Esophagus squamous epithelium (tissue), 5 donors: Measurements from ENCODE around the gene TSPEAR. TPM values are rescaled to one million over a fixed set of nuclear protein-coding genes. Genes with fewer than 3 reads are reported as not detected.

Experiments used
- DNase-seq: peaks from one replicate; lab custom pipeline; 2025; lab: John Stamatoyannopoulos, UW
- H3K27ac ChIP-seq, 4 donors: fragments of 200-600 bp; sonication (generic); one replicate each; pipeline ENCODE4 v1.5.1; 2016 to 2019; ENCODE audit warnings: mild to moderate bottlenecking in 1 of 4
- H3K27me3 ChIP-seq, 4 donors: fragments of 200-600 bp; sonication (generic); 1 replicate in 3 of 4; 2 replicates in 1 of 4; pipeline versions ENCODE4 v1.5.1 to v1.6.0; 2017 to 2021; ENCODE audit warnings: antibody characterized with exemption in 1 of 4
- H3K36me3 ChIP-seq, 3 donors: fragments of 200-600 bp; sonication (generic); one replicate each; pipeline ENCODE4 v1.5.1; 2016 to 2019
- H3K4me1 ChIP-seq, 3 donors: fragments of 200-600 bp; sonication (generic); one replicate each; pipeline ENCODE4 v1.5.1; 2017 to 2019
- H3K4me3 ChIP-seq, 4 donors: fragments of 200-600 bp; sonication (generic); 1 replicate in 3 of 4; 2 replicates in 1 of 4; pipeline ENCODE4 v1.5.1; 2016 to 2019; ENCODE audit warnings: mild to moderate bottlenecking in 2 of 4, moderate library complexity in 1 of 4
- H3K9me3 ChIP-seq, 3 donors: fragments of 200-600 bp; sonication (generic); one replicate each; pipeline ENCODE4 v1.5.1; 2016 to 2019
- CTCF ChIP-seq, 6 experiments: fragments of 450-650 bp in 4 of 6; fragments of 200-600 bp in 2 of 6; sonication (generic) in 2 of 6; IDR thresholded peaks; one replicate each; pipeline ENCODE4 v1.5.1; 2016 to 2019; ENCODE audit warnings: antibody characterized with exemption in 6 of 6, mild to moderate bottlenecking in 4 of 6, moderate library complexity in 4 of 6
- POLR2A ChIP-seq, 4 donors: fragments of 450-650 bp; IDR thresholded peaks; one replicate each; pipeline ENCODE4 v1.6.1; 2017; ENCODE audit warnings: antibody characterized with exemption in 4 of 4, mild to moderate bottlenecking in 4 of 4, moderate library complexity in 3 of 4
- WGBS, 2 donors: methylation state at CpG; one replicate each; pipeline ENCODE4 v1.1.5; 2018; 5-methylcytosine and 5-hydroxymethylcytosine counted together
- intact Hi-C: fragments of 100-400 bp; cut with DNase I; formaldehyde crosslinking; loops from one replicate; pipeline ENCODE4 v1.15.0; 2022
- total RNA-seq, 4 donors: library from RNA; depleted of rRNA; stranded (reverse); fragments of >200 nt; gene quantifications; one replicate each; pipeline ENCODE4 v1.1.0, GENCODE V29; 2016
- donor health status: DM: yes; HTN: yes; CAD: no.

The TSPEAR gene
- total RNA-seq, 4 donors from 2014 or later, result not detected

GRCh38 chr21:44537930-44538911 lies 173.2 kb downstream of the TSPEAR start:
- Histone ChIP-seq H3K4me1 (no peaks in the 10 kb centered on the region), H3K4me3 (no peak overlapping the region), H3K36me3 (no peaks in the 10 kb centered on the region), H3K9me3 (peaks cover 0 to 20% (median 0%) of the 10 kb centered on the region in 3 donors), H3K27me3 (peaks cover 0 to 22% (median 0%) of the 10 kb centered on the region in 4 donors), H3K27ac (no peak overlapping the region)
- intact Hi-C loops, result no loop called here
- no peak for TF ChIP-seq POLR2A (IDR thresholded peaks at IDR 0.05)
- TF ChIP-seq CTCF (IDR thresholded peaks at IDR 0.05), result no peak
- DNase-seq, result no peak
- WGBS, 2 donors, result 85 to 88% methylated on average over 11 to 16 of the region's 33 CpGs

GRCh38 chr21:44535963-44536362 lies 175.4 kb downstream of the TSPEAR start:
- WGBS, 2 donors, result 56 to 70% methylated on average over 7 of the region's 7 CpGs
- H3K27me3 ChIP-seq, result peaks cover 0 to 38% (median 0%) of the 10 kb centered on the region in 4 donors
- no peaks in the 10 kb centered on the region for H3K36me3 ChIP-seq
- intact Hi-C loops, result no loop called here
- no peak for DNase-seq
- H3K4me1 ChIP-seq, result no peaks in the 10 kb centered on the region
- no peak overlapping the region for H3K4me3 ChIP-seq
- no peaks in the 10 kb centered on the region for H3K9me3 ChIP-seq
- no peak for TF ChIP-seq POLR2A (IDR thresholded peaks at IDR 0.05)
- no peak for TF ChIP-seq CTCF (IDR thresholded peaks at IDR 0.05)
- H3K27ac ChIP-seq, result no peak overlapping the region

GRCh38 chr21:44534688-44535087 lies 176.7 kb downstream of the TSPEAR start:
- Histone ChIP-seq H3K9me3 (no peaks in the 10 kb centered on the region), H3K4me3 (no peak overlapping the region), H3K36me3 (no peaks in the 10 kb centered on the region), H3K27me3 (peaks cover 0 to 34% (median 0%) of the 10 kb centered on the region in 4 donors), H3K27ac (no peak overlapping the region), H3K4me1 (no peaks in the 10 kb centered on the region)
- TF ChIP-seq POLR2A (IDR thresholded peaks at IDR 0.05) (no peak), CTCF (IDR thresholded peaks at IDR 0.05) (no peak)
- 48 to 60% methylated on average over 6 of the region's 6 CpGs for WGBS, 2 donors
- intact Hi-C loops, result no loop called here
- no peak for DNase-seq

DNA sequence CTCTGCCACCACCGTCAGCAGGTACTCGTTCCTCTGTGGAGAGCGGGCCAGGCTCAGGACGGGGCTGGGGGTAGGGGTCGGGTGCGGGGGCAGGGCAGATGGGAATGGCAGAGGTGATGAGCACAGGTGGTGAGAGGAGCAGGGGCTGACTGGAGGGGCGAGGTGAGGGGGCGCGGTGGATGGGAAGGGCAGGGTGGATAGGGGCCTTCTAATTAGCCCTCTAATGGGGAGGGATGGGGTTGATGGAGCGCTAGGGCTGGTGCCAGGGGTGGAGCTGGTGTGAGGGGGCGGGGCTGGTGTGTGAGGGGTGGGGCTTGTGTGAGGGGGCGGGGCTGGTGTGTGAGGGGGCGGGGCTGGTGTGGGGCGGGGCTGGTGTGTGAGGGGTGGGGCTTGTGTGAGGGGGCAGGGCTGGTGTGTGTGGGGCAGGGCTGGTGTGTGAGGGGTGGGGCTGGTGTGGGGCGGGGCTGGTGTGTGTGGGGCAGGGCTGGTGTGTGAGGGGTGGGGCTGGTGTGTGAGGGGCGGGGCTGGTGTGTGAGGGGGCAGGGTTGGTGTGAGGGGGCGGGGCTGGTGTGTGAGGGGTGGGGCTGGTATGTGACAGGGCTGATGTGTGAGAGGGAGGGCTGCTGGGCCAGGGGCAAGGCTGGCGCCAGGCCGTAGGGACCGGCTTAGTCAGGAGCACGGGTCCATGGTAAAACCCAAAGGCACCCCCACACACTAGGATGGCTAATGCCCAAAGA lies 177.3 kb downstream of the TSPEAR start:
- WGBS, 2 donors, result 82 to 92% methylated on average over 4 to 7 of the region's 21 CpGs
- no peaks in the 10 kb centered on the region for H3K4me1 ChIP-seq

More for the DNA sequence above, 177.3 kb downstream of the TSPEAR start:
- DNase-seq, result no peak
- intact Hi-C loops, result no loop called here
- Histone ChIP-seq H3K27me3 (peaks cover 0 to 30% (median 0%) of the 10 kb centered on the region in 4 donors), H3K9me3 (no peaks in the 10 kb centered on the region), H3K27ac (no peak overlapping the region), H3K4me3 (no peak overlapping the region), H3K36me3 (no peaks in the 10 kb centered on the region)
- no peak for TF ChIP-seq CTCF (IDR thresholded peaks at IDR 0.05)
- no peak for TF ChIP-seq POLR2A (IDR thresholded peaks at IDR 0.05)
